Lung (tissue), 12 donors: Measurements from ENCODE around the gene CCDC175. TPM values are rescaled to one million over a fixed set of nuclear protein-coding genes. Genes with fewer than 3 reads are reported as not detected.

Source experiments
- ATAC-seq: fragments of 200-7000 bp; cut with Tn5 transposase; one replicate; pipeline ENCODE4 v1.9.1; 2020; ENCODE audit warnings: moderate number of reproducible peaks; ENCODE audit not compliant: insufficient read depth, low FRiP score
- DNase-seq, 3 donors: peaks; one replicate each; pipeline ENCODE4 v3.0.0-alpha.2; 2013 to 2017
- H3K27ac ChIP-seq, 2 donors: one replicate each; pipeline ENCODE4 v1.5.1; 2013; ENCODE audit warnings: mild to moderate bottlenecking in 2 of 2, moderate library complexity in 2 of 2, control low read depth in 1 of 2, inconsistent platforms in 1 of 2, low read depth in 1 of 2, low read length in 1 of 2
- H3K27me3 ChIP-seq, 3 donors: one replicate each; pipeline ENCODE4 v1.5.1; 2013; ENCODE audit warnings: low read length in 2 of 3; ENCODE audit not compliant: control insufficient read depth in 3 of 3, insufficient read depth in 3 of 3
- H3K36me3 ChIP-seq, 4 donors: one replicate each; pipeline ENCODE4 v1.5.1; 2013; ENCODE audit warnings: low read length in 4 of 4, mild to moderate bottlenecking in 1 of 4, moderate library complexity in 1 of 4; ENCODE audit not compliant: control insufficient read depth in 4 of 4, insufficient read depth in 4 of 4
- H3K4me1 ChIP-seq, 5 donors: one replicate each; pipeline ENCODE4 v1.5.1; 2013; ENCODE audit warnings: low read length in 5 of 5, mild to moderate bottlenecking in 2 of 5, moderate library complexity in 1 of 5; ENCODE audit not compliant: control insufficient read depth in 5 of 5, insufficient read depth in 5 of 5
- H3K4me3 ChIP-seq: one replicate; pipeline ENCODE4 v1.5.1; 2013; ENCODE audit warnings: mild to moderate bottlenecking, control low read depth, moderate library complexity
- H3K9ac ChIP-seq, 2 donors: one replicate each; pipeline ENCODE4 v1.5.1; 2013; ENCODE audit warnings: low read length in 2 of 2, control low read depth in 1 of 2; ENCODE audit not compliant: insufficient read depth in 1 of 2
- H3K9me3 ChIP-seq, 4 donors: one replicate each; pipeline ENCODE4 v1.5.1; 2013; ENCODE audit warnings: low read length in 3 of 4, mild to moderate bottlenecking in 1 of 4, moderate library complexity in 1 of 4; ENCODE audit not compliant: control insufficient read depth in 4 of 4, insufficient read depth in 3 of 4
- WGBS, 2 donors: extraction: QIAGEN DNeasy Blood & Tissue Kit; methylation state at CpG; one replicate each; pipeline ENCODE4 v1.1.7; 2013; 5-methylcytosine and 5-hydroxymethylcytosine counted together
- polyA plus RNA-seq, 2 donors: library from polyadenylated mRNA; stranded (reverse); fragments of 200-250 nt; gene quantifications; one replicate each; pipeline ENCODE4 v1.2.1, GENCODE V29; 2013
- total RNA-seq, 2 donors: library from RNA; depleted of rRNA in 1 of 2; stranded (reverse); fragments of >200 nt in 1 of 2; gene quantifications; one replicate each; pipeline ENCODE4 v1.2.1, GENCODE V29; 2014 to 2021
- TF ChIP-seq, protein P1 (sequence below): IDR thresholded peaks from 2 replicates; pipeline ENCODE4 v1.5.1; 2012; ENCODE audit warnings: mild to moderate bottlenecking; ENCODE audit errors: control extremely low read depth, extremely low read depth
- donor health status: control.
- donor health status: control.
- donor health status: Bipolar disorder and iron deficiency.
- donor health status: healthy.
- donor health status: DM: yes; HTN: yes; CAD: no.

The CCDC175 gene
- total and polyA plus RNA-seq, 4 donors: 0.06 to 0.94 (median 0.20) TPM

DNA sequence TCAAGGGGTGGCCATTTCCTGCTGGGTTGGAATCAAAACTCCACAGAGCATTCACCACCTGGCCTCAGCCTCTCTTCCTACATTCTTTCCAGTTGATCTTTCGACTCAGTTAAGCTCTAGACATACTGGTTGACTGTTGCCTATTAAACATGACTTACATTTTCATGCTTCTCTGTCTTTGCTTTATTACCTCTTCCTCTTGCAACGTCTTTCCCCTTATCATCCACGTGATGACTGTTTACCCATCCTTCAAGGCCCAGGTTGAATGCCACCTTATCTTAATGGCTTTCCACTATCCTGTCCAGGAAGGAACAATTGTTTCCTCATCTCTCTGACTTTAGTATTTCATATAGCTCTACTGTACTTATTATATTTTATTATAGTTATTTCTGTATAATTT lies 24.4 kb upstream of the CCDC175 start:
- WGBS, 2 donors: 49 to 56% methylated on average over 3 of the region's 3 CpGs
- Histone ChIP-seq H3K4me3 (no peak overlapping the region), H3K9ac (no peak overlapping the region), H3K27me3 (no peaks in the 10 kb centered on the region), H3K4me1 (no peaks in the 10 kb centered on the region), H3K9me3 (peaks cover 0 to 1% (median 0%) of the 10 kb centered on the region in 4 donors), H3K36me3 (no peaks in the 10 kb centered on the region), H3K27ac (no peak overlapping the region)
- TF ChIP-seq, protein P1, sequence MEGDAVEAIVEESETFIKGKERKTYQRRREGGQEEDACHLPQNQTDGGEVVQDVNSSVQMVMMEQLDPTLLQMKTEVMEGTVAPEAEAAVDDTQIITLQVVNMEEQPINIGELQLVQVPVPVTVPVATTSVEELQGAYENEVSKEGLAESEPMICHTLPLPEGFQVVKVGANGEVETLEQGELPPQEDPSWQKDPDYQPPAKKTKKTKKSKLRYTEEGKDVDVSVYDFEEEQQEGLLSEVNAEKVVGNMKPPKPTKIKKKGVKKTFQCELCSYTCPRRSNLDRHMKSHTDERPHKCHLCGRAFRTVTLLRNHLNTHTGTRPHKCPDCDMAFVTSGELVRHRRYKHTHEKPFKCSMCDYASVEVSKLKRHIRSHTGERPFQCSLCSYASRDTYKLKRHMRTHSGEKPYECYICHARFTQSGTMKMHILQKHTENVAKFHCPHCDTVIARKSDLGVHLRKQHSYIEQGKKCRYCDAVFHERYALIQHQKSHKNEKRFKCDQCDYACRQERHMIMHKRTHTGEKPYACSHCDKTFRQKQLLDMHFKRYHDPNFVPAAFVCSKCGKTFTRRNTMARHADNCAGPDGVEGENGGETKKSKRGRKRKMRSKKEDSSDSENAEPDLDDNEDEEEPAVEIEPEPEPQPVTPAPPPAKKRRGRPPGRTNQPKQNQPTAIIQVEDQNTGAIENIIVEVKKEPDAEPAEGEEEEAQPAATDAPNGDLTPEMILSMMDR: no peak
- no peak for ATAC-seq
- DNase-seq: no peak

DNA sequence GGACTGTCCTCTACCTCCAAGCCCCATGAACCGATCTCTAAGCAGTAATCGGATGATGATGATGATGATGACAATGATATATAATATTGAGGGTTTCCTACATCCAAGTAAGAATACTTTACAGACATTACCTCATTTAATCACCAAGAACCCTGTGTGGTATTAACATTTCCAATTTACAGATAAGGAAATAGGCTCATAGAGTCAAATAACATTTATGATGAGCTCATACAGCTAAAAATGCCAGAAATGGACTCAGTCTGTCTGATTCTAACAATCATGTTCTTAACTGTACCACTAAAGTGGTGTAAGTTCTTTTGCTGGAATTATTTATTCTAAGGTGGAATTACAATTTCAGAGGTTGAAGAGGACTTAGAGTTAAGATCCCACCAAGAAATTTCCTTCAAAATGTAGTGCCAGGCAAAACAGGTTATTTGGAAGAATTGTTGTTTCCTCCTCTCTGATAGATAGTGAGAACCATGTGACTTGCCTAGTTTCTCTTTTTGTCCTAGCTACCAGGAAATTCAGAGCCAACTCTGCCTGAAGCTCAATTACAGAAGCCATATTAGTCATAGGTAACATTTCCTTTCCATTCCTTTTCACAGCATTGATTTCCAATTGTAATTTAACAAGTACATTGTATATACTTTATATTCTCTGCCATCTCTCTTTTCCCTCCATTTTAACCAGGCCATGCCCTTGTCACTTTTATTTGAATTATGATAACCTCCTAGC lies 23.8 kb upstream of the CCDC175 start:
- Histone ChIP-seq H3K27ac (no peak overlapping the region), H3K4me3 (no peak overlapping the region), H3K9ac (no peak overlapping the region), H3K4me1 (no peaks in the 10 kb centered on the region), H3K36me3 (no peaks in the 10 kb centered on the region), H3K9me3 (peaks cover 0 to 1% (median 0%) of the 10 kb centered on the region in 4 donors), H3K27me3 (no peaks in the 10 kb centered on the region)
- DNase-seq (no peak), ATAC-seq (no peak)
- WGBS, 2 donors: 84 to 94% methylated on average over 2 of the region's 2 CpGs
- TF ChIP-seq, protein P1: no peak

DNA sequence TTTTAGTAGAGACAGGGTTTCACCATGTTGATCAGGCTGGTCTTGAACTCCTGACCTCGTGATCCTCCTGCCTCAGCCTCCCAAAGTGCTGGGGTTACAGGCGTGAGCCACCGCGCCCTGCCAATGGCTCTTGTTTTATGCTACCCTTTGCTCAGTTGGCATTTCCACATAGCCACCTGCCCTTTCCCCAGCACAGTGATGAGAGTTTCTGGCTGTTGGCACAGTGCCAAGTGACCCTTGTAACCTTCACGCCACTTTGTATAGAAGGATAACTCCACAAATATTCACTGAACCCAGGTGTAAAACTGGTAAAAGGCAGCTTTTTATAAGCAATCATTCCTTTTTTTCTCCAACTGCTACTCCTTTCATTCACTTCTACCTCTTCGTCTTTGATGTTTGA lies 18.5 kb upstream of the CCDC175 start:
- H3K9me3 ChIP-seq: peaks cover 0 to 4% (median 0%) of the 10 kb centered on the region in 4 donors
- H3K4me3 ChIP-seq: no peak overlapping the region
- DNase-seq: no peak
- H3K27ac ChIP-seq: no peak overlapping the region
- H3K27me3 ChIP-seq: no peaks in the 10 kb centered on the region
- WGBS, 2 donors: 83 to 89% methylated on average over 6 of the region's 6 CpGs
- TF ChIP-seq, protein P1: no peak
- no peaks in the 10 kb centered on the region for H3K4me1 ChIP-seq
- H3K9ac ChIP-seq: no peak overlapping the region
- H3K36me3 ChIP-seq: no peaks in the 10 kb centered on the region
- no peak for ATAC-seq
